ENCODE data around the gene AZGP1.

- TF ChIP-seq CTCF (IDR thresholded peaks at IDR 0.05) (no peak), EP300 (IDR thresholded peaks at IDR 0.05) (no peak), POLR2AphosphoS5 (IDR thresholded peaks at IDR 0.05) (no peak)
These were observed 32.0 kb downstream of the AZGP1 start for GRCh38 chr7:99943641-99944496.
